Tibial artery (tissue), 4 donors: Measurements from ENCODE around the gene SLC9A9.

Experiments
- DNase-seq, 2 donors: peaks; one replicate each; pipeline ENCODE4 v3.0.0-alpha.2; 2019
- H3K27ac ChIP-seq, 2 donors: fragments of 200-600 bp; sonication (generic) in 1 of 2; 1 replicate in 1 of 2; 2 replicates in 1 of 2; pipeline ENCODE4 v1.5.1; 2018 to 2019; ENCODE audit warnings: mild to moderate bottlenecking in 1 of 2
- H3K27me3 ChIP-seq, 2 donors: fragments of 200-600 bp; sonication (generic) in 1 of 2; one replicate each; pipeline versions ENCODE4 v1.5.1 to v1.6.0; 2016 to 2019
- H3K36me3 ChIP-seq, 3 donors: fragments of 200-600 bp; sonication (generic) in 2 of 3; one replicate each; pipeline ENCODE4 v1.5.1; 2016 to 2019; ENCODE audit warnings: mild to moderate bottlenecking in 2 of 3
- H3K4me1 ChIP-seq, 4 donors: fragments of 200-600 bp; sonication (generic) in 2 of 4; 1 replicate in 3 of 4; 2 replicates in 1 of 4; pipeline ENCODE4 v1.5.1; 2016 to 2019
- H3K4me3 ChIP-seq, 2 donors: fragments of 200-600 bp; sonication (generic) in 1 of 2; 1 replicate in 1 of 2; 2 replicates in 1 of 2; pipeline ENCODE4 v1.5.1; 2018 to 2019; ENCODE audit warnings: mild to moderate bottlenecking in 2 of 2
- H3K9me3 ChIP-seq, 3 donors: fragments of 200-600 bp; sonication (generic) in 1 of 3; one replicate each; pipeline ENCODE4 v1.5.1; 2016 to 2019
- intact Hi-C: fragments of 100-400 bp; cut with DNase I; formaldehyde crosslinking; loops from one replicate; pipeline ENCODE4 v1.15.0; 2023; ENCODE audit warnings: low total_unique reads
- TF ChIP-seq, protein P1 (sequence below), 2 experiments: fragments of 200-600 bp in 1 of 2; fragments of 450-650 bp in 1 of 2; IDR thresholded peaks; one replicate each; pipeline ENCODE4 v1.5.1; 2017 to 2019; ENCODE audit warnings: antibody characterized with exemption in 2 of 2, mild to moderate bottlenecking in 1 of 2, moderate library complexity in 1 of 2

The SLC9A9 gene

DNA sequence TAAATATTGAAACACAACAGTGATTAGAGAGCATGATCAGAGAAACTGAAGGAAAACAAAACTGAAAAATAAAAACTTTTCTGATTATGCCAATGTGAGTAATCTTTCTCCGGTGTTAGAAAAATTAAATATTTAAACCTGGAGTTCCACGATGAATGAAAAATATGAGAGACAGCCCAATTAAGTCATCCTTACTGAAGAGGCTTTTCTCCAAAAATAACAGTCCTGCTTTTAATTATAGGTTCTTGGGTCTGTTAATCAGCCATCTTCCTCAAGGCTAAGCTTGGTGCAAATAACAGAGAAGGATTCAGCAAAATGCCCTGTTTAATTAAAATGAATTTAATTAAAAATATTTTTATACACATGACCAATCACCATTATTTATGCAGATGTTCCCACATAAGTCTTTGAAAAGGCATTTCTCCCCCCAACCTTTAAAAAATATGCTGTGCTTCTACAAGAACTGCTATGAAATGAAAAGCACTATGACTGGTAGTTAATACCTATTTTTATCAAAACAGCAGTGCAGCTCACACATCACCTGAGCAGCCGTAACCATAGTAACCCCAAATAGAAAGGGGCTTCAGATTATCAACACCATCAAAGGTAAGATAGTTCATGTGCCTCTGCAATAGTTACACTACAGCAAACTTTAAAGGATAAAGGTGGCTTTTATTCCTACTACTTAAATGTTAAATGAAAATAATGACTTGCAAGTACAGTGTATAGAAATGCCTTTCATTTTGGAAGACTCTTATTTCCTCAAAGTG, 175.7 kb downstream of the SLC9A9 start:
- intact Hi-C loops = no loop called here
- TF ChIP-seq, protein P1, sequence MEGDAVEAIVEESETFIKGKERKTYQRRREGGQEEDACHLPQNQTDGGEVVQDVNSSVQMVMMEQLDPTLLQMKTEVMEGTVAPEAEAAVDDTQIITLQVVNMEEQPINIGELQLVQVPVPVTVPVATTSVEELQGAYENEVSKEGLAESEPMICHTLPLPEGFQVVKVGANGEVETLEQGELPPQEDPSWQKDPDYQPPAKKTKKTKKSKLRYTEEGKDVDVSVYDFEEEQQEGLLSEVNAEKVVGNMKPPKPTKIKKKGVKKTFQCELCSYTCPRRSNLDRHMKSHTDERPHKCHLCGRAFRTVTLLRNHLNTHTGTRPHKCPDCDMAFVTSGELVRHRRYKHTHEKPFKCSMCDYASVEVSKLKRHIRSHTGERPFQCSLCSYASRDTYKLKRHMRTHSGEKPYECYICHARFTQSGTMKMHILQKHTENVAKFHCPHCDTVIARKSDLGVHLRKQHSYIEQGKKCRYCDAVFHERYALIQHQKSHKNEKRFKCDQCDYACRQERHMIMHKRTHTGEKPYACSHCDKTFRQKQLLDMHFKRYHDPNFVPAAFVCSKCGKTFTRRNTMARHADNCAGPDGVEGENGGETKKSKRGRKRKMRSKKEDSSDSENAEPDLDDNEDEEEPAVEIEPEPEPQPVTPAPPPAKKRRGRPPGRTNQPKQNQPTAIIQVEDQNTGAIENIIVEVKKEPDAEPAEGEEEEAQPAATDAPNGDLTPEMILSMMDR (IDR thresholded peaks at IDR 0.05) = no peak

DNA sequence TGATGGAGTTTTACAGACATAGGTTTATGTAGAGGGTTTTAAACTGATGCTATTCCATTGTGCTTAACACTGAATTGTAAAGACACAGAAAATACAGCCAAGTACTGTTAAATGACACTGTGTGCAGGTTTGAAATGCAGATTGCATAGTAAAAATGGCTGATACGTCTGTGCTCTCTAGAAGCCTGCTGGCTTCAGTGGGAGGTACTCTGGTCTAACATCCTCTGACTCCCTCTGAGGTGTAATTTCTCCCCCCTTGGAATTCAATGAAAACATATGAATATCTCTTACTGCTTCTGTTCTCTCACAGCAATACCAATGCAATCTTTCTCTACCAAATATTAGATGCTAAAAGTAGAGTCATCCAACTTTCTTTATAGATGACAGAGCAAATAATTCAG, 176.6 kb downstream of the SLC9A9 start:
- DNase-seq = no peak
- intact Hi-C loops = no loop called here
- no peaks in the 10 kb centered on the region for H3K27me3 ChIP-seq
- no peak overlapping the region for H3K27ac ChIP-seq
- TF ChIP-seq, protein P1 (IDR thresholded peaks at IDR 0.05) = no peak
- H3K4me3 ChIP-seq = no peak overlapping the region
- H3K36me3 ChIP-seq = no peaks in the 10 kb centered on the region
- no peaks in the 10 kb centered on the region for H3K9me3 ChIP-seq
- peaks cover 0 to 7% (median 0%) of the 10 kb centered on the region in 4 donors for H3K4me1 ChIP-seq

More for the DNA sequence above, 175.7 kb downstream of the SLC9A9 start:
- no peak overlapping the region for H3K27ac ChIP-seq
- no peak overlapping the region for H3K4me3 ChIP-seq
- no peaks in the 10 kb centered on the region for H3K9me3 ChIP-seq
- peaks cover 0 to 7% (median 0%) of the 10 kb centered on the region in 4 donors for H3K4me1 ChIP-seq
- H3K27me3 ChIP-seq = no peaks in the 10 kb centered on the region
- no peaks in the 10 kb centered on the region for H3K36me3 ChIP-seq
- DNase-seq = no peak

DNA sequence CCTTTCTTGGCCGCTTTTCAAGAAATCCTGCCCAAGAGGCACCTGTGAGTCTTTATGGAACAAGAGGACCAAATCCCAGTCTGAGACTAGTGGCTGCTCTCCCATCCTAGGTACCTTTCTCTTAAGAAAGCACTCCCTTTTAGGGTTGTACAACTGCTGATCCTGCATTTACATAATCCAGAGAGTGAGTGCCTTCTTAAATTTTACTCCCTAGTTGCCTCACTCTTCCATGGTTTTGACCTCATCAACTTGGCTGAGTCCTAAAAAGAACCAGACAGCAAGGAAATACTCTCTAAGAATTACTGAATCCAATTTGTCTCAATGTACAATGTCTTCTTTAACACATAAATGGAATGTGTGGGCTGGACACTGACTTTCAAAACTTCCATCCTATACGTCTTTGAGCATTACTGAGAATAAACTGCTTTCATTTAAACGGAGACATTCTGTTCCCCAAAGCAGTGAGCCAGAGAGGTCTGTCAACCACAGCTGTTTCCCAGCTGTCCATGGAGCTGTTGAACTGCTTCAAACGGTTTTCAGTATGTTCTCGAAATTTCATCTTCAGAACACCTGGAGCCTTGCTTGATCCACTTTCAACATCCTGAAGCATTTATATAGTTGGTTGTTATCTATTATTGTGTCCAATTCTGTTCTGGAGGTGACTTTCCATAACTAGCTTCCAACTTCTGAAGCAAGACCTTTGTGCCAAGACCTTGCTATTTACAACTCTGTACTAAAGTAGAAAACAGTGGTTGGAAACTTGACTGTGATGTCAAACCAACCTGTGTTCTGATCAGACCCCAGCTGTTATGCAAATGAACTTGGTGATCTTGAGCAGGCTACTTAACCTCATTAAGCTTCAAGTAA, 179.1 kb downstream of the SLC9A9 start:
- H3K36me3 ChIP-seq = no peaks in the 10 kb centered on the region
- intact Hi-C loops = no loop called here
- no peaks in the 10 kb centered on the region for H3K9me3 ChIP-seq
- TF ChIP-seq, protein P1 (IDR thresholded peaks at IDR 0.05) = no peak
- H3K4me3 ChIP-seq = no peak overlapping the region
- no peak overlapping the region for H3K27ac ChIP-seq
- H3K4me1 ChIP-seq = peaks cover 0 to 3% (median 0%) of the 10 kb centered on the region in 4 donors
- no peaks in the 10 kb centered on the region for H3K27me3 ChIP-seq
- no peak for DNase-seq

DNA sequence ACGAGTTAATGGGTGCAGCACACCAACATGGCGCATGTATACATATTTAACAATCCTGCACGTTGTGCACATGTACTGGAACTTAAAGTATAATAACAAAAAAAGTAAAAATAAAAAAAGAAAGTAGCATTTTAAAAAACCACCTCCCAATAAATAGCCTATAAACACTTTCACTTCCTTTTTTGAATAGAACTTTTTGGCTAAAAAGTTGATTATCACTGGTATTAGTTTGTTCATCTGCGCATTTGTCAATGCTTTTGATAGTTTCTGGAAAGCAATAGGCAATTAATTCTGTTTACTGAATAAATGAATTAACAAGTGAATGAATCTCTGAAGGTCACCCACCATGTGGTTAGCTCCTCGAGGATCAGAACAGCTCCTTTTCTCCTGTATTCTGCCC, 179.9 kb downstream of the SLC9A9 start:
- DNase-seq = no peak
- H3K27ac ChIP-seq = no peak overlapping the region
- no peaks in the 10 kb centered on the region for H3K4me1 ChIP-seq

DNA sequence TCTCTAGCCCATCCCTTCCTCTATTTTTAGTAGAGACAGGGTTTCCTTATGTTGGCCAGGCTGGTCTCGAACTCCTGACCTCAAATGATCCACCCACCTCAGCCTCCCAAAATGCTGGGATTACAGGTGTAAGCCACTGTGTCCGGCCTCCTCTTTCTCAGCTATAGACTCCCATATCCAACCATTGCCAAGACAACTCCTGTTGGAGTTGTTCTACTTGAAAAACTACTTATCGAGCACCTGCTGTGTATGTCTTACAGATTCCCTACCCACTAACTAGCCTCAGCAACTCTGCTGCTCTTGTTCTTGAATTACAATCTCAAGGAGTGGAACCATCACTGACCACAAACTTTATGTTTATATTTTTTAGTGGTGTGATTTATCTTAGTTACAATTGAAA, 186.6 kb downstream of the SLC9A9 start:
- H3K27me3 ChIP-seq = no peaks in the 10 kb centered on the region
- no peak for DNase-seq
- H3K9me3 ChIP-seq = no peaks in the 10 kb centered on the region
- no peak overlapping the region for H3K4me3 ChIP-seq
- TF ChIP-seq, protein P1 (IDR thresholded peaks at IDR 0.05) = no peak
- intact Hi-C loops = no loop called here
- H3K36me3 ChIP-seq = no peaks in the 10 kb centered on the region
- H3K4me1 ChIP-seq = no peaks in the 10 kb centered on the region
- H3K27ac ChIP-seq = no peak overlapping the region

More for the DNA sequence above, 179.9 kb downstream of the SLC9A9 start:
- TF ChIP-seq, protein P1 (IDR thresholded peaks at IDR 0.05) = no peak
- no peaks in the 10 kb centered on the region for H3K27me3 ChIP-seq
- no peaks in the 10 kb centered on the region for H3K36me3 ChIP-seq
- no peak overlapping the region for H3K4me3 ChIP-seq
- no peaks in the 10 kb centered on the region for H3K9me3 ChIP-seq
- intact Hi-C loops = no loop called here
